Measurements from ENCODE around the gene MT1B.

GRCh38 chr16:56664506-56664905 is 12.8 kb downstream of the MT1B start:
- TF ChIP-seq CTCF (IDR thresholded peaks at IDR 0.05; ENCODE audit: low read depth, low read length): no peak
- no peak for TF ChIP-seq POLR2A (IDR thresholded peaks at IDR 0.05; ENCODE audit: extremely low read depth, insufficient read length)
- TF ChIP-seq, protein P1, sequence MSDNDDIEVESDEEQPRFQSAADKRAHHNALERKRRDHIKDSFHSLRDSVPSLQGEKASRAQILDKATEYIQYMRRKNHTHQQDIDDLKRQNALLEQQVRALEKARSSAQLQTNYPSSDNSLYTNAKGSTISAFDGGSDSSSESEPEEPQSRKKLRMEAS (IDR thresholded peaks at IDR 0.05; ENCODE audit: low read depth, low read length): no peak

All from NB4 (cell line).